Stimulated activated CD8-positive, alpha-beta memory T cell treated with anti-CD3 and anti-CD28 coated beads, Interleukin-15, amount 100 ng/mL, for 48 hours (primary cell): ENCODE results near the gene RNF41.

ENCODE experiments used
- DNase-seq, 2 donors: peaks; one replicate each; pipeline ENCODE4 v3.0.0-alpha.2; 2020; ENCODE audit warnings: low read depth in 2 of 2

The RNF41 gene

DNA sequence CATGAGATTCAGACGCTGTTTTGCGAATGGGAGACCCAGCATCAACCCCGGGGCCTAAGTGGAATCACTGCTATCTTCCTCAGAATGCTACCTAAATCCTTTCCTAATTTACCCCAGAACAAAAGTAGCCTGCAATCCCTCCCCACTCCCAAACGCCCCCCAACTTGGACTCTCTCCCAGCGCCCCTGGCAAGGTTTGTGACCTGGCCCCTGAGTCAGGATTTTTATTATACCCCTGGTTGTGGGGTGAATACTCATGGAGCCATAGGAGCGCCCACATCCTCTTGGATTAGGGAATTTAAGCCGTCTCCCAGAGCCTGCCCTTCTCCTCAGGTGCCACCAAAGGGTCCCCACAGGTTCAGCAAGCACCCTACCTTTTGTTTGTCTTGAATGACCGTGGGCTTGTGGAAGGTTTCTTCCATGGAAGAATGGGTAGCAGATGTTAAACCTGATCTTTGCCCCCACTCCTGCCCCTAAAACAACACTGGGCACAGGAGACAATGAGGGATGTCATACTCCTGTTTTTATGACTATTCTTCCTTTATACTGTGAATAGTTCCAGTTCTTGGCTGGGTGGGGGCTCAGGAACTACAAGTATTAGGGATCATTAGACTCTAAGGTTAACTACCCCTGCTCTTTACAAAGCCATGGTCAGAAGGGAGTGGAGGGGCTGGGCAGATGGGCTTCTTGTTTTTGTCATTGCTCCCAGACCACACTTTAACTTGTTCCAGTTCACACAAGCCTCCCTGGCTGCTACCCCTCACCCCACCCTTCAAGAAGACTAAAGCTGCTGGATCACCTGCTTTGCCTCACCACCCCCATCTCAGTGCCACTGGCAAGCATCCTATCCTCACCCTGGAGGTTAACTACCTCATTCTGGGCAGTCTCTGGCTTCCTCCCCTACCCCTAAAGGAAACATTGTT, 68.7 kb downstream of the RNF41 start:
- DNase-seq: no peak
